Tibial artery (tissue), 4 donors: ENCODE data around the gene FNDC3B.

Experiments
- DNase-seq, 2 donors: peaks; one replicate each; pipeline ENCODE4 v3.0.0-alpha.2; 2019
- H3K27ac ChIP-seq, 2 donors: fragments of 200-600 bp; sonication (generic) in 1 of 2; 1 replicate in 1 of 2; 2 replicates in 1 of 2; pipeline ENCODE4 v1.5.1; 2018 to 2019; ENCODE audit warnings: mild to moderate bottlenecking in 1 of 2
- H3K27me3 ChIP-seq, 2 donors: fragments of 200-600 bp; sonication (generic) in 1 of 2; one replicate each; pipeline versions ENCODE4 v1.5.1 to v1.6.0; 2016 to 2019
- H3K36me3 ChIP-seq, 3 donors: fragments of 200-600 bp; sonication (generic) in 2 of 3; one replicate each; pipeline ENCODE4 v1.5.1; 2016 to 2019; ENCODE audit warnings: mild to moderate bottlenecking in 2 of 3
- H3K4me1 ChIP-seq, 4 donors: fragments of 200-600 bp; sonication (generic) in 2 of 4; 1 replicate in 3 of 4; 2 replicates in 1 of 4; pipeline ENCODE4 v1.5.1; 2016 to 2019
- H3K4me3 ChIP-seq, 2 donors: fragments of 200-600 bp; sonication (generic) in 1 of 2; 1 replicate in 1 of 2; 2 replicates in 1 of 2; pipeline ENCODE4 v1.5.1; 2018 to 2019; ENCODE audit warnings: mild to moderate bottlenecking in 2 of 2
- H3K9me3 ChIP-seq, 3 donors: fragments of 200-600 bp; sonication (generic) in 1 of 3; one replicate each; pipeline ENCODE4 v1.5.1; 2016 to 2019
- intact Hi-C: fragments of 100-400 bp; cut with DNase I; formaldehyde crosslinking; loops from one replicate; pipeline ENCODE4 v1.15.0; 2023; ENCODE audit warnings: low total_unique reads
- TF ChIP-seq, protein P1 (sequence below), 2 experiments: fragments of 200-600 bp in 1 of 2; fragments of 450-650 bp in 1 of 2; IDR thresholded peaks; one replicate each; pipeline ENCODE4 v1.5.1; 2017 to 2019; ENCODE audit warnings: antibody characterized with exemption in 2 of 2, mild to moderate bottlenecking in 1 of 2, moderate library complexity in 1 of 2

Gene FNDC3B

GRCh38 chr3:172286548-172287148 is 247.3 kb downstream of the FNDC3B start:
- H3K27ac ChIP-seq: no peak overlapping the region
- peaks cover 0 to 23% (median 17%) of the 10 kb centered on the region in 3 donors for H3K36me3 ChIP-seq
- no peaks in the 10 kb centered on the region for H3K27me3 ChIP-seq
- peaks cover 0 to 65% (median 26%) of the 10 kb centered on the region in 4 donors for H3K4me1 ChIP-seq
- DNase-seq: no peak
- no peaks in the 10 kb centered on the region for H3K9me3 ChIP-seq
- H3K4me3 ChIP-seq: no peak overlapping the region
- TF ChIP-seq, protein P1, sequence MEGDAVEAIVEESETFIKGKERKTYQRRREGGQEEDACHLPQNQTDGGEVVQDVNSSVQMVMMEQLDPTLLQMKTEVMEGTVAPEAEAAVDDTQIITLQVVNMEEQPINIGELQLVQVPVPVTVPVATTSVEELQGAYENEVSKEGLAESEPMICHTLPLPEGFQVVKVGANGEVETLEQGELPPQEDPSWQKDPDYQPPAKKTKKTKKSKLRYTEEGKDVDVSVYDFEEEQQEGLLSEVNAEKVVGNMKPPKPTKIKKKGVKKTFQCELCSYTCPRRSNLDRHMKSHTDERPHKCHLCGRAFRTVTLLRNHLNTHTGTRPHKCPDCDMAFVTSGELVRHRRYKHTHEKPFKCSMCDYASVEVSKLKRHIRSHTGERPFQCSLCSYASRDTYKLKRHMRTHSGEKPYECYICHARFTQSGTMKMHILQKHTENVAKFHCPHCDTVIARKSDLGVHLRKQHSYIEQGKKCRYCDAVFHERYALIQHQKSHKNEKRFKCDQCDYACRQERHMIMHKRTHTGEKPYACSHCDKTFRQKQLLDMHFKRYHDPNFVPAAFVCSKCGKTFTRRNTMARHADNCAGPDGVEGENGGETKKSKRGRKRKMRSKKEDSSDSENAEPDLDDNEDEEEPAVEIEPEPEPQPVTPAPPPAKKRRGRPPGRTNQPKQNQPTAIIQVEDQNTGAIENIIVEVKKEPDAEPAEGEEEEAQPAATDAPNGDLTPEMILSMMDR (IDR thresholded peaks at IDR 0.05): no peak
- intact Hi-C loops: no loop called here

DNA sequence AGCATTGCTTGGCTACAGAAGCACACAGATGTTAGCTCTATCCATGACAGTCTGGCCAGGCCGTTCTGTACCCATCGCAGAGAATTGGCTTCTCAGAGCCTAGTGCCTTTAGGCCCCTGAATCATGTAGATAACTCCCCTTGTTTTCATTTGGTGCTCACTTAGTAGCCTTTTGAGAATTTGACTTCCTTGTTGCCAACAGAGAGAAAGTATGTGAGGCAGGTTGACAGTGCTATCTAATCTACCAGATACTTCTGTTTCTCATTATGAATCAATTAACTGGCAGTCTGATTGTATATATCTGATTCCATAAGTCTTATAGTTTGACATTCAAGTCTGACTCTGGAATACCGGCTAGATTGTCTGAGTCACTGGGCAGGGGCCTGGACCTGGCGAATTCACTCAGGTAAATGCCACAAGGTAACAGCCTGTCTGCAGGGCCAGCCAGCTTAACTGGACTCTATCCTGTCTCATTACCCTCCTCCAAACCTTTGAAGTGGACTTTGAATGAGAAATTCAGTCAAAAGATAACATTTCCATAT is 248.6 kb downstream of the FNDC3B start:
- Histone ChIP-seq H3K4me3 (no peak overlapping the region), H3K4me1 (peaks cover 0 to 70% (median 28%) of the 10 kb centered on the region in 4 donors), H3K27me3 (no peaks in the 10 kb centered on the region), H3K27ac (no peak overlapping the region), H3K9me3 (no peaks in the 10 kb centered on the region), H3K36me3 (peaks cover 0 to 23% (median 17%) of the 10 kb centered on the region in 3 donors)
- no peak for DNase-seq
- TF ChIP-seq, protein P1 (IDR thresholded peaks at IDR 0.05): no peak
- intact Hi-C loops: no loop called here

DNA sequence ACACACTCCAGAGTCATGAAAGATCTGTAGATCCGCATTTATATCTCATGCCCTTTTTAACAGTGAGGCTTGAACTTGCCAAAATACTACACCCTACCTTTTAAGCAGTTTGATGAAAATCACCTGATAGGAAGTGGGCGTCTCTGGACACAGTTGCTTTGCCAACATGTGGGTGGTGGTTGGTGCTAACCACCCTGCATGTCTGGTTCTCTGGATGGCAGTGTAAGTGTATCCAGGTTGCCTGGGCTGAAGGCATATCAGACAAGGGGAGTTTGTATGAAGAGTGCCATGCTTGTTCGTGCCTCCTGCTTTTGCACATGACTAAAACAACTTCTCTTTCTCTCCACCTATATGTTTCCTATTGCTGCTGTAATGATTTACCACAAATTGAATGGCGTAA is 249.3 kb downstream of the FNDC3B start:
- DNase-seq: no peak
- peaks cover 0 to 23% (median 17%) of the 10 kb centered on the region in 3 donors for H3K36me3 ChIP-seq
- no peaks in the 10 kb centered on the region for H3K9me3 ChIP-seq
- H3K4me1 ChIP-seq: peaks cover 0 to 68% (median 28%) of the 10 kb centered on the region in 4 donors
- no peak overlapping the region for H3K4me3 ChIP-seq
- H3K27ac ChIP-seq: no peak overlapping the region
- no peaks in the 10 kb centered on the region for H3K27me3 ChIP-seq
- TF ChIP-seq, protein P1 (IDR thresholded peaks at IDR 0.05): no peak
- intact Hi-C loops: no loop called here

- H3K4me3 ChIP-seq: no peak overlapping the region
- intact Hi-C loops: no loop called here
- H3K36me3 ChIP-seq: peaks cover 0 to 28% (median 22%) of the 10 kb centered on the region in 3 donors
- TF ChIP-seq, protein P1 (IDR thresholded peaks at IDR 0.05): peak; percentile 36 to 46
- peaks cover 0 to 58% (median 19%) of the 10 kb centered on the region in 4 donors for H3K4me1 ChIP-seq
- H3K27me3 ChIP-seq: no peaks in the 10 kb centered on the region
- peak overlapping the region in 1 of 2 donors; percentile 43 for H3K27ac ChIP-seq
- DNase-seq: peak; percentile 36 to 68
- no peaks in the 10 kb centered on the region for H3K9me3 ChIP-seq
These were observed 250.2 kb downstream of the FNDC3B start for GRCh38 chr3:172289583-172289982.

- Histone ChIP-seq H3K4me1 (peaks cover 0 to 53% (median 18%) of the 10 kb centered on the region in 4 donors), H3K9me3 (no peaks in the 10 kb centered on the region), H3K36me3 (peaks cover 0 to 31% (median 30%) of the 10 kb centered on the region in 3 donors), H3K4me3 (no peak overlapping the region), H3K27ac (no peak overlapping the region), H3K27me3 (no peaks in the 10 kb centered on the region)
- intact Hi-C loops: no loop called here
- DNase-seq: no peak
- TF ChIP-seq, protein P1 (IDR thresholded peaks at IDR 0.05): no peak
These were observed 251.1 kb downstream of the FNDC3B start for GRCh38 chr3:172290457-172290856.
